Activated CD8-positive, alpha-beta memory T cell treated with anti-CD3 and anti-CD28 coated beads, Interleukin-2, amount 50 U/mL, for 1 hour (primary cell): ENCODE measurements around the gene SLC5A10.

Experiments used
- DNase-seq: peaks from one replicate; pipeline ENCODE4 v3.0.0-alpha.2; 2020; ENCODE audit errors: extremely low read depth

The SLC5A10 gene

GRCh38 chr17:18984273-18985114 lies 32.5 kb downstream of the SLC5A10 start:
- DNase-seq, result no peak

GRCh38 chr17:18985475-18985874 lies 33.5 kb downstream of the SLC5A10 start:
- DNase-seq, result no peak

- no peak for DNase-seq
Measured at GRCh38 chr17:18986541-18987229, 34.7 kb downstream of the SLC5A10 start.

GRCh38 chr17:18987230-18987610 lies 35.3 kb downstream of the SLC5A10 start:
- no peak for DNase-seq

- no peak for DNase-seq
Measured at GRCh38 chr17:18987862-18988545, 36.0 kb downstream of the SLC5A10 start.

GRCh38 chr17:18988546-18989173 lies 36.7 kb downstream of the SLC5A10 start:
- DNase-seq, result no peak

GRCh38 chr17:18990331-18990730 lies 38.4 kb downstream of the SLC5A10 start:
- DNase-seq, result no peak

- no peak for DNase-seq
Measured at GRCh38 chr17:18991531-18992315, 39.8 kb downstream of the SLC5A10 start.

- DNase-seq, result peak; percentile 23
Measured at GRCh38 chr17:18992454-18993130, 40.6 kb downstream of the SLC5A10 start.

GRCh38 chr17:18993905-18994526 lies 42.1 kb downstream of the SLC5A10 start:
- DNase-seq, result no peak

GRCh38 chr17:18994631-18995030 lies 42.7 kb downstream of the SLC5A10 start:
- DNase-seq, result no peak

GRCh38 chr17:18995220-18995619 lies 43.3 kb downstream of the SLC5A10 start:
- no peak for DNase-seq

GRCh38 chr17:18996458-18996857 lies 44.5 kb downstream of the SLC5A10 start:
- DNase-seq, result no peak

- DNase-seq, result no peak
Measured at GRCh38 chr17:18997650-18998196, 45.8 kb downstream of the SLC5A10 start.

GRCh38 chr17:18999394-18999793 lies 47.4 kb downstream of the SLC5A10 start:
- DNase-seq, result no peak

GRCh38 chr17:18999911-19000310 lies 47.9 kb downstream of the SLC5A10 start:
- DNase-seq, result no peak

GRCh38 chr17:19000531-19001325 lies 48.8 kb downstream of the SLC5A10 start:
- no peak for DNase-seq

- DNase-seq, result no peak
Measured at GRCh38 chr17:19001907-19002590, 50.1 kb downstream of the SLC5A10 start.
